Fibroblast of the aortic adventitia (primary cell): Measurements from ENCODE around the gene USP36. TPM values are rescaled to one million over a fixed set of nuclear protein-coding genes. Genes with fewer than 3 reads are reported as not detected.

Source experiments
- DNase-seq: peaks from one replicate; pipeline ENCODE4 v3.0.0-alpha.2; 2010; ENCODE audit warnings: low read depth
- H3K4me3 ChIP-seq: 2 replicates; pipeline ENCODE4 v1.5.1; 2011; ENCODE audit warnings: low read depth, mild to moderate bottlenecking, control low read depth, low read length, moderate library complexity
- total RNA-seq: library from RNA; depleted of rRNA; stranded (reverse); fragments of >200 nt; gene quantifications from 2 replicates; pipeline ENCODE4 v1.2.3, GENCODE V29; 2012; ENCODE audit warnings: low replicate concordance
- TF ChIP-seq, protein P1 (sequence below): IDR thresholded peaks from 2 replicates; pipeline ENCODE4 v1.5.1; 2011; ENCODE audit warnings: mild to moderate bottlenecking, low read length, control low read depth, inconsistent platforms; ENCODE audit not compliant: insufficient read depth

The USP36 gene
- total RNA-seq, 1 donor = 36.7 TPM

DNA sequence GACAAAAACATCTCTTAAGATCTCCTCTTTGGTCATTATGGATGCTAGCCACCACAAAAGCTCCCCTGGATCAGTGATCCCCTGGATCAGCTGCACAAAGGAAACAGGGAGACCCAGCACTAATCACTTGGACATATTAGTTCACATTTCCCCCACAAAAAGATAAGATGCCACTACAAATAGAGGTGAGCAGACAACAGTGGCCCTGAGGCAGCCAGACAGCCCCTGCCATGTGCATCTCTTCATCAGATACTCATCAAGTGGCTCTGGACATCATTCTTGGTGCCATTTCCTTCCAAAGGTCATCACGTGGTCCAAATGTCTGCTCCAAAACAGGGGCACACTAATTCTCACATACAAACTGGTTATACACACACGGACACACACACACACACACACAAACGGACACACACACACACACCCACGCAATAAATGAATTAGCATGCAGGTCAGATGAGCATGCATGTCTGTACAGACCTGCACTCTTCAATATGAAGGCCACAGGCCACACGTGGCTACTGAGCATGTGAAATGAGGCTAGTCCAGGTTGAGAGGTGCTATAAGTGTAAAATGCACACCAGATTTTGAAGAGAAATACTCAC, 4.1 kb downstream of the USP36 start:
- no peak overlapping the region for H3K4me3 ChIP-seq
- TF ChIP-seq, protein P1, sequence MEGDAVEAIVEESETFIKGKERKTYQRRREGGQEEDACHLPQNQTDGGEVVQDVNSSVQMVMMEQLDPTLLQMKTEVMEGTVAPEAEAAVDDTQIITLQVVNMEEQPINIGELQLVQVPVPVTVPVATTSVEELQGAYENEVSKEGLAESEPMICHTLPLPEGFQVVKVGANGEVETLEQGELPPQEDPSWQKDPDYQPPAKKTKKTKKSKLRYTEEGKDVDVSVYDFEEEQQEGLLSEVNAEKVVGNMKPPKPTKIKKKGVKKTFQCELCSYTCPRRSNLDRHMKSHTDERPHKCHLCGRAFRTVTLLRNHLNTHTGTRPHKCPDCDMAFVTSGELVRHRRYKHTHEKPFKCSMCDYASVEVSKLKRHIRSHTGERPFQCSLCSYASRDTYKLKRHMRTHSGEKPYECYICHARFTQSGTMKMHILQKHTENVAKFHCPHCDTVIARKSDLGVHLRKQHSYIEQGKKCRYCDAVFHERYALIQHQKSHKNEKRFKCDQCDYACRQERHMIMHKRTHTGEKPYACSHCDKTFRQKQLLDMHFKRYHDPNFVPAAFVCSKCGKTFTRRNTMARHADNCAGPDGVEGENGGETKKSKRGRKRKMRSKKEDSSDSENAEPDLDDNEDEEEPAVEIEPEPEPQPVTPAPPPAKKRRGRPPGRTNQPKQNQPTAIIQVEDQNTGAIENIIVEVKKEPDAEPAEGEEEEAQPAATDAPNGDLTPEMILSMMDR = no peak
- DNase-seq = no peak

DNA sequence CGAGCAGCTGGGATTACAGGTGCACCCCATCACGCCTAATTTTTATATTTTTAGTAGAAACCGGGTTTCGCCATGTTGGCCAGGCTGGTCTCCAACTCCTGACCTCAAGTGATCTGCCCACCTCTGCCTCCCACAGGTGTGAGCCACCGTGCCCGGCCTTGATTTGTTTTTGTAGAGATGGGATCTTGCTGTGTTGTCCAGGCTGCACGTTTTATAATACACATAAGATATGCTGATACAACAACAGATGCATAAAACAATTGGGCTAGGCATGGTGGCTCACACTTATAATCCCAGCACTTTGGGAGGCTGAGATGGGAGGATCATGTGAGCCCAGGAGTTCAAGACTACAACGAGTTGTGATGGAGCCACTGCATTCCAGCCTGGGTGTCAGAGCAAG, 6.0 kb downstream of the USP36 start:
- no peak overlapping the region for H3K4me3 ChIP-seq
- TF ChIP-seq, protein P1 = no peak
- DNase-seq = no peak

DNA sequence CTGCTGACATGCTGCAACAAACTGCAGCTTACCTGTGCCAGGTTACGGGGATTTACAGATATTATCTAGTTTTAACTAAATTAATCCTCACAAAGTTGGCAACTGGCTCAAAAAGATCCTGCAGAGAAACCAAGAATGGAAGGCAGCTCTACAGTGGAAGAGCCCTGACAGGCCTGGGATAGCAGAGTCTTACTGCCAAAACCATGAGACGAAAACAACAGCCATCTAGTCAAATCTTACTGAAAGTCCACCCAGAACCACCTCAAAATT, 8.1 kb downstream of the USP36 start:
- TF ChIP-seq, protein P1 = no peak
- no peak for DNase-seq

DNA sequence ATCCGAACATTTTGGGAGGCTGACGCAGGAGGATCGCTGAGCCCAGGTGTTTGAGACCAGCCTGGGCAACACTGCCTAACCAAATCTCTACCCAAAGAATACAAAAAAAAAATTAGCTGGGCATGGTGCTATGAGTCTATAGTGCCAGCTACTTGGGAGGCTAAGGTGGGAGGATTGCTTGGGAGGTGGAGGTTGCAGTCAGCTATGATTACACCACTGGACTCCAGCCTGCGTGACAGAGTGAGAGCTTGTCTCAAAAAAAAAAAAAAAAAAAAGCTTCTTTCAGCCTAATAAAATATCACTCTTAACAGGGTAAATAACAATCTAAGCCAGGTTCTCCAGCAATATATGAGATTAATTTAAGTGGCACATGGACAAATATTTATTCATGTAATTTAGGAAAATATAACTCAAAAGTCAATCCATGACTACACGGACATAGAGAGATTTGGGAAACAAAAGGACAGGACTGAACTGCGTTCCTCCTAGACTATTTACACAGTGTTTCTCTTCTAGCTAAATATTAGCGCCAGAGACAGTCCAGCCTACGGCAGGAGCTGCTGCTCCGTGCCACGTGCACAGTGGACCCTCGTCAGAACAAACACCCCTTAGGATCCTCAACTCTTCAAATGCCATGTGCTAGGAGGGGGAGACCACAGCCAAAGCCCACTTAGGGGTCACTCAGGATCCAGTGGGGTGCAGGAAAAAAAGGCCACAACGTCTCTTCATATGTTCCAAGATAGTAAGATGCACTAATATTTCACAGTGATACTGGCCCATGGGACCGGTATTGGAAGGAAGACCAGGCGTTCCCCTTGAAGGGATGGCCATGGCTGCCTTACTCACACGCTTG, 8.7 kb downstream of the USP36 start:
- H3K4me3 ChIP-seq = no peak overlapping the region
- no peak for DNase-seq
- TF ChIP-seq, protein P1 = no peak

More for the DNA sequence above, 8.1 kb downstream of the USP36 start:
- H3K4me3 ChIP-seq = no peak overlapping the region

- TF ChIP-seq, protein P1 = no peak
- no peak for DNase-seq
- H3K4me3 ChIP-seq = no peak overlapping the region
Observed at GRCh38 chr17:78829477-78829876, 11.1 kb downstream of the USP36 start.

DNA sequence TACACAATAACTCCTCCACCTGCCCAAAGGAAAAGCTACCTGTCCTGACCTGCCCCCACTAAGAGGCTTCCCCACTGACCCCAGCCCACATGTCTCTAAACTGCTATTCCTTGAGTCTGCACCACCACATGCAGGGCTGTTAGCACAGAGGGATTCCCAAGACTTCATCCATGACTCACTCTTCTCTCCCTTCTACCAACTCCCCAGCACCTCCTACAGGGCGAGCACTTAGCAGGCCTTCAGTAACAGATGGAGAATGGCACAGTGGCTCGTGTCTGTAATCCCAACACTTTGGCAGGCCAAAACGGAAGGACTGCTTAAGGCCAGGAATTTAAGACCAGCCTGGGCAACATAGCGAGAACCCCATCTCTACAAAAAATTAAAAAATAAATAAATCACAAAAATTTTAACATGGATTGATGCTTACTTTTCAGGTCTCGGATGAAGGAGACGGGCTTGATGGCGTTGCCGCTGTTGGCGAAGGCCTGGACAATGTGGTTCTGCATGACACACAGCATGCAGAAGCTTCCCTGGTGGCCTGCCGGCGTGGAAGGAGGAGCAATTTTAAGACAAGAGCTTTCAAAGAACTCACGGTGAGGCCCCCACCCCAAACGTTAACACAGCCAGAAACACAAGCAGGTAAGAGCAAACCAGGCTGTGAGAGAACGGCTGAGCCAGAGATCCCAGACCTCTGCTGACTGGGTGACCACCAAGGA, 12.0 kb downstream of the USP36 start:
- TF ChIP-seq, protein P1 = peak; percentile 39
- no peak overlapping the region for H3K4me3 ChIP-seq
- DNase-seq = peak; percentile 32
